Fibroblast of lung (primary cell): ENCODE measurements around the gene EIF4G2. TPM values are rescaled to one million over a fixed set of nuclear protein-coding genes. Genes with fewer than 3 reads are reported as not detected.

ENCODE experiments used
- DNase-seq, 2 donors: peaks; one replicate each; pipeline versions ENCODE4 v3.0.0 to v3.0.0-alpha.2; 2010; ENCODE audit warnings: low read depth in 2 of 2
- H2AFZ ChIP-seq: 2 replicates; pipeline ENCODE4 v1.5.1; 2012; ENCODE audit warnings: low read length, control low read depth, inconsistent platforms
- H3K27ac ChIP-seq: 2 replicates; pipeline ENCODE4 v1.5.1; 2011; ENCODE audit warnings: low read length, control low read depth; ENCODE audit not compliant: insufficient read depth
- H3K27me3 ChIP-seq: 2 replicates; pipeline ENCODE4 v1.5.1; 2011; ENCODE audit warnings: mild to moderate bottlenecking, low read length; ENCODE audit not compliant: control insufficient read depth, insufficient read depth
- H3K36me3 ChIP-seq: 2 replicates; pipeline ENCODE4 v1.5.1; 2011; ENCODE audit warnings: low read length; ENCODE audit not compliant: control insufficient read depth, insufficient read depth
- H3K4me1 ChIP-seq: 2 replicates; pipeline ENCODE4 v1.5.1; 2011; ENCODE audit warnings: low read length; ENCODE audit not compliant: control insufficient read depth, insufficient read depth; ENCODE audit errors: extremely low read depth
- H3K4me2 ChIP-seq: 2 replicates; pipeline ENCODE4 v1.5.1; 2011; ENCODE audit warnings: low read length, control low read depth; ENCODE audit not compliant: insufficient read depth; ENCODE audit errors: extremely low read depth
- H3K4me3 ChIP-seq, 4 experiments: fragments of 200-600 bp in 1 of 4; sonication (generic) in 1 of 4; replicated peaks in 1 of 4; 2 replicates each; pipeline ENCODE4 v1.5.1; 2011 to 2016; ENCODE audit warnings: low read length in 4 of 4, low read depth in 3 of 4, mild to moderate bottlenecking in 3 of 4, control low read depth in 2 of 4, inconsistent platforms in 1 of 4, mixed read lengths in 1 of 4; ENCODE audit not compliant: insufficient read depth in 1 of 4; ENCODE audit errors: control extremely low read depth in 1 of 4
- H3K79me2 ChIP-seq: 2 replicates; pipeline ENCODE4 v1.5.1; 2012; ENCODE audit warnings: mild to moderate bottlenecking, low read length, inconsistent platforms; ENCODE audit not compliant: control insufficient read depth, insufficient read depth
- H3K9ac ChIP-seq: 2 replicates; pipeline ENCODE4 v1.5.1; 2011; ENCODE audit warnings: mild to moderate bottlenecking, low read length, control low read depth; ENCODE audit not compliant: insufficient read depth
- H3K9me3 ChIP-seq: 2 replicates; pipeline ENCODE4 v1.5.1; 2012; ENCODE audit warnings: low read depth, low read length; ENCODE audit not compliant: control insufficient read depth, insufficient read depth
- H4K20me1 ChIP-seq: 2 replicates; pipeline ENCODE4 v1.5.1; 2011; ENCODE audit warnings: low read length; ENCODE audit not compliant: control insufficient read depth, insufficient read depth; ENCODE audit errors: extremely low read depth
- CTCF ChIP-seq, 2 donors: IDR thresholded peaks in 1 of 2; conservative IDR thresholded peaks in 1 of 2; 1 replicate in 1 of 2; 2 replicates in 1 of 2; pipeline ENCODE4 v1.5.1; 2011 to 2012; ENCODE audit warnings: low read length in 2 of 2, control low read depth in 1 of 2, inconsistent platforms in 1 of 2, low read depth in 1 of 2, mild to moderate bottlenecking in 1 of 2
- EZH2 ChIP-seq: IDR thresholded peaks from 2 replicates; pipeline ENCODE4 v1.5.1; 2012; ENCODE audit warnings: low read length, control low read depth, mild to moderate bottlenecking; ENCODE audit errors: missing control alignments
- polyA plus RNA-seq, 2 donors: library from polyadenylated mRNA; depleted of rRNA in 1 of 2; stranded (reverse) in 1 of 2; unstranded in 1 of 2; fragments of >200 nt; gene quantifications; 2 replicates each; pipeline ENCODE4 v1.2.1, GENCODE V29; 2011 to 2012; ENCODE audit warnings: missing spikeins in 1 of 2
- total RNA-seq: library from RNA; depleted of rRNA; stranded (reverse); fragments of >200 nt; gene quantifications from 2 replicates; pipeline ENCODE4 v1.2.1, GENCODE V29; 2014

Gene EIF4G2
- total and polyA plus RNA-seq, 2 donors (not counting 1 experiment from before 2014, with no cell fraction given), result 964 to 1,178 TPM

- no peak for TF ChIP-seq EZH2
- TF ChIP-seq CTCF (conservative IDR thresholded peaks at IDR 0.05 in 1 of 2, IDR thresholded peaks at IDR 0.05 in 1 of 2; ENCODE audit: low read depth in 1 of 2, low read length in 2 of 2), result no peak
- Histone ChIP-seq H3K36me3 (no peaks in the 10 kb centered on the region), H3K27me3 (no peaks in the 10 kb centered on the region), H3K4me3 (no peak overlapping the region), H3K9me3 (no peaks in the 10 kb centered on the region), H3K4me2 (no peak overlapping the region), H3K4me1 (peaks cover 7% of the 10 kb centered on the region), H4K20me1 (no peaks in the 10 kb centered on the region), H3K79me2 (no peaks in the 10 kb centered on the region), H3K9ac (no peak overlapping the region), H2AFZ (no peak overlapping the region), H3K27ac (no peak overlapping the region)
- no peak for DNase-seq
Observed at GRCh38 chr11:10813945-10814344, 5.2 kb upstream of the EIF4G2 start.

- H3K9ac ChIP-seq, result peak overlapping the region; percentile 74
- peak overlapping the region; percentile 83 for H3K27ac ChIP-seq
- H3K36me3 ChIP-seq, result peaks cover 4% of the 10 kb centered on the region
- H2AFZ ChIP-seq, result peak overlapping the region; percentile 9
- peak; percentile 67 to 85 for DNase-seq
- H3K27me3 ChIP-seq, result no peaks in the 10 kb centered on the region
- H3K4me3 ChIP-seq, result peak overlapping the region; percentile 38 to 96 (median 69)
- peaks cover 36% of the 10 kb centered on the region for H3K79me2 ChIP-seq
- H4K20me1 ChIP-seq, result peaks cover 3% of the 10 kb centered on the region
- H3K4me2 ChIP-seq, result peak overlapping the region; percentile 36
- H3K4me1 ChIP-seq, result peaks cover 9% of the 10 kb centered on the region
- H3K9me3 ChIP-seq, result no peaks in the 10 kb centered on the region
- TF ChIP-seq EZH2, result no peak
- TF ChIP-seq CTCF (conservative IDR thresholded peaks at IDR 0.05 in 1 of 2, IDR thresholded peaks at IDR 0.05 in 1 of 2; ENCODE audit: low read depth in 1 of 2, low read length in 2 of 2), result no peak
Observed at GRCh38 chr11:10809373-10810160, 841 bp upstream of the EIF4G2 start.

- Histone ChIP-seq H2AFZ (no peak overlapping the region), H3K36me3 (peaks cover 11% of the 10 kb centered on the region), H3K79me2 (peaks cover 49% of the 10 kb centered on the region), H3K4me1 (peaks cover 9% of the 10 kb centered on the region), H3K27ac (peak overlapping the region; percentile 96), H3K4me2 (no peak overlapping the region), H3K9me3 (no peaks in the 10 kb centered on the region), H3K9ac (peak overlapping the region; percentile 96), H3K27me3 (no peaks in the 10 kb centered on the region), H3K4me3 (peak overlapping the region; percentile 64 to 96 (median 94)), H4K20me1 (peaks cover 3% of the 10 kb centered on the region)
- DNase-seq, result no peak
- TF ChIP-seq EZH2, result no peak
- no peak for TF ChIP-seq CTCF (conservative IDR thresholded peaks at IDR 0.05 in 1 of 2, IDR thresholded peaks at IDR 0.05 in 1 of 2; ENCODE audit: low read depth in 1 of 2, low read length in 2 of 2)
Observed at GRCh38 chr11:10808235-10808552, 532 bp downstream of the EIF4G2 start.
